Globus pallidus (tissue), 1 donor: ENCODE data around the gene UGT1A6.
"Not testable (repeated sequence)": the region's sequence is repeated elsewhere in the genome, so short reads cannot be mapped to it uniquely, and the experiment has no call there.

ENCODE experiments used
- DNase-seq: peaks from one replicate; pipeline ENCODE4 v3.0.0-alpha.2; 2015; ENCODE audit warnings: low spot score

Gene UGT1A6

GRCh38 chr2:233728723-233729301 lies 36.1 kb downstream of the UGT1A6 start, which contains the start of gene UGT1A3:
Gene UGT1A3, plus strand, starts transcription at chr2:233729042. Its CDS starts 85 bp downstream, at chr2:233729127.
- no peak for DNase-seq

GRCh38 chr2:233736868-233737653 lies 44.4 kb downstream of the UGT1A6 start:
- DNase-seq: not testable (repeated sequence)

- DNase-seq: no peak
Measured at GRCh38 chr2:233740870-233741269, 48.2 kb downstream of the UGT1A6 start.

- no peak for DNase-seq
Measured at GRCh38 chr2:233743464-233744259, 51.0 kb downstream of the UGT1A6 start.

GRCh38 chr2:233745073-233745755 lies 52.5 kb downstream of the UGT1A6 start:
- DNase-seq: no peak

GRCh38 chr2:233745838-233746237 lies 53.1 kb downstream of the UGT1A6 start:
- DNase-seq: not testable (repeated sequence)

- DNase-seq: no peak
Measured at GRCh38 chr2:233746475-233747282, 54.0 kb downstream of the UGT1A6 start.

- no peak for DNase-seq
Measured at GRCh38 chr2:233747283-233747544, 54.5 kb downstream of the UGT1A6 start.

- not testable (repeated sequence) for DNase-seq
Measured at GRCh38 chr2:233750689-233751088, 58.0 kb downstream of the UGT1A6 start.

- not testable (repeated sequence) for DNase-seq
Measured at GRCh38 chr2:233751212-233752009, 58.7 kb downstream of the UGT1A6 start.

GRCh38 chr2:233754872-233755611 lies 62.4 kb downstream of the UGT1A6 start:
- no peak for DNase-seq

GRCh38 chr2:233756429-233757081 lies 63.9 kb downstream of the UGT1A6 start:
- no peak for DNase-seq

GRCh38 chr2:233758141-233758540 lies 65.5 kb downstream of the UGT1A6 start:
- no peak for DNase-seq

- no peak for DNase-seq
Measured at GRCh38 chr2:233758849-233759248, 66.2 kb downstream of the UGT1A6 start.

GRCh38 chr2:233760043-233760442 lies 67.4 kb downstream of the UGT1A6 start, which contains the start of gene UGT1A1:
Gene UGT1A1, plus strand, starts transcription at chr2:233760270. Its CDS starts 18 bp downstream, at chr2:233760288.
- DNase-seq: no peak

GRCh38 chr2:233761040-233761769 lies 68.5 kb downstream of the UGT1A6 start:
- DNase-seq: no peak

- no peak for DNase-seq
Measured at GRCh38 chr2:233764264-233764663, 71.6 kb downstream of the UGT1A6 start.

- DNase-seq: no peak
Measured at GRCh38 chr2:233764761-233765160, 72.1 kb downstream of the UGT1A6 start.

- no peak for DNase-seq
Measured at GRCh38 chr2:233766416-233766815, 73.7 kb downstream of the UGT1A6 start.
